DMS53 treated with DMSO at 0.1 percent for 48 hours (cell line): ENCODE results near the gene C3orf33.

Experiments used
- DNase-seq: peaks from one replicate; lab custom pipeline; 2025; ENCODE audit not compliant: unreplicated experiment; lab: John Stamatoyannopoulos, UW

The C3orf33 gene

DNA sequence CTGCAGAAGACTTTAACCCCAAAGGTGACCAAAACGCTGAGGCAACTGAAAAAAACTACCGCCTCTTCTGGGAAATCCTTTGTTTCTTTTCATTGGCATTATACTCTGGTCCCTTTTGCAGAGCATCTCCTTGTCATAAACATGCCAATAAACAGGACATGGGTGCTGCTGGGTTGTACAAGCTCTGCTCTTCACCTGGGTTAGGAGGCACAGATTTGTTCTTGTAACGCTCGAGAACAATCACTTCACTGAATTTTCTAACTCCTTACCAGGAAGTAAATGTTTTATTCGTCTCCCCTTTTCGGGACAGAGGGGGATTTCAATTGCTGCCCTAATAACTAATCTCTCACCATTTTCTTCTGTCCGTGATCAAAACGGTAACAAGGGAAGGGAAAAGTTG lies 62.5 kb downstream of the C3orf33 start:
- DNase-seq = no peak

DNA sequence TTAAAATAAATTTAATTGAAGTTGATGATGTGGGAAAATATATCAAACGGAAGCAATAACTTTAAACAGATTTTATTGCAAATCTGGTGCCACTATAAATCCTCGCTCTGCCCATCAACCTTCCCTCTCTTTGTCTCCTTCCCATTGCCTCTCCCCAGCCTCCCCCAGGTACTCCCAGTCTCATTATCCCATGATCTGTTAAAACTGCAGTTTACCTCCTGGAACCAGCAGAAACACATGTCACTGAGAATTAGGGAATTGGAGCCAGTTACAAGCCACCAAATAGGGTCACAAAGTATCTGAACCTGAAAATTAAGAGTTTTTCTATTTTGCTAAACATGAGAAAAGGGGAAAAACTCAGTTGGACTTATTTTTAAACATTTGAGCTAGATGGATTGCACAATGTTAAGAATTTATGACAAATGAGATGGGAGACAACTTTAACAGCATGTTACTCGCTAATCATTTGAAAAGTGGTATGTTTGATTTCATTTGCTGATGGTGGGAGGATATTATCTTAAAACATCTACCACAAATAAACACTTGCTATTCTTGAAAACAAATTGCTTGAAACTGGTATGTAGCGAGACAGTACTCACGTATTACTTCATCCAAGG lies 63.6 kb downstream of the C3orf33 start:
- no peak for DNase-seq

DNA sequence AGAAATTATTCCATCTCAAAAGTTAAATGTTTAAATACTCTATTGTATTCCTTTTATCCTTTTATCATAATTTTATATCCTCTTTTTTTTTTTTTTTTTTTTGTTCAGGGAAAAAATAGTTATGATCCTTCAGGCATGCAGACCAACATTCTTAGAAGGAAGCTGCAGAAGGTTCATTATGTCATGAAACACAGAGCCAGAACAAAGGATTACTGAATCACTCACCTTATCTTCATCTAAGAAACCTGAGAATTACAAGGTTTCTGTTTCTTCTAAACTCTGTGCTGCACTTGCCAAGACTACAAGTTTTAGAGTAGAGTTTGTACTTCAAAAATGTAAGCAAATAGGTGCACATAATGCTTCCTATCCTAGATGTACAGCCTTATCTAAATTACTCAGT lies 64.5 kb downstream of the C3orf33 start:
- no peak for DNase-seq

DNA sequence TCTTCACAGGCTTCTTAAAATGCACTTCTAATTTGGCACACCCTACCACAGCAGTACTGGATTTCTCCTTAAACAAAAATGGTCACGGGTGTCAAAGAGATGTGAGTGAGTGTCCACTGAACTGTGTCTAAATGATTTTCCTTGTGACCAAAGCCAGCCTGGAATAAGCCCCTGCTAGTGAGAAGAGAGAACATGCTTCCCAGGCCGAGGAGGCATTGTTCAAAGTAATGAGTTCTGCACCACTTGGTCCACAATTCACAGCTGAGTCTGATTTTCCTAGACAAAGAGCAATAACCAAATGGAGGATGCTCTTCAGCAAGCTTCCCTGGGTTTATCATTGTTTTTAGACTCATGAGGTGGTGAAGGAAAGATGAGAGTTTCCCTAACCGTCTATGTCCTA lies 65.0 kb downstream of the C3orf33 start:
- no peak for DNase-seq

DNA sequence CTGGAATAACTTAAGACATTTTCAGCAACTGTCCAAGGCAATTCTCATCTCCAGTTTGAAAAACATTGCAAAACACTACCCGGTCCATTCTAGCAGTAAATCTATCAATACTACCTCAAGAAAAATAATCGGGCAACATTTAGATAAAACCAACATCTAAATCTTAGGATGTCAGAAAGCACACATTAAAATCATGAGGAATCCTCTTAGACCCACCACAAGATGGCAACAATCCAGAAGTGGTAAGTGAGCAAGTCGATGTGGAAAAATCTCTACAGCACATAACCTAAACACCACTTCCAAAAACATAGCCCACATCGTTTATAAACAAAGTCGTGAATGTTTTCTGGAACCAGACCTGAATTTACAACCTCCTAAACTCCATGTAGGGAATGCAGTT lies 66.9 kb downstream of the C3orf33 start:
- no peak for DNase-seq

DNA sequence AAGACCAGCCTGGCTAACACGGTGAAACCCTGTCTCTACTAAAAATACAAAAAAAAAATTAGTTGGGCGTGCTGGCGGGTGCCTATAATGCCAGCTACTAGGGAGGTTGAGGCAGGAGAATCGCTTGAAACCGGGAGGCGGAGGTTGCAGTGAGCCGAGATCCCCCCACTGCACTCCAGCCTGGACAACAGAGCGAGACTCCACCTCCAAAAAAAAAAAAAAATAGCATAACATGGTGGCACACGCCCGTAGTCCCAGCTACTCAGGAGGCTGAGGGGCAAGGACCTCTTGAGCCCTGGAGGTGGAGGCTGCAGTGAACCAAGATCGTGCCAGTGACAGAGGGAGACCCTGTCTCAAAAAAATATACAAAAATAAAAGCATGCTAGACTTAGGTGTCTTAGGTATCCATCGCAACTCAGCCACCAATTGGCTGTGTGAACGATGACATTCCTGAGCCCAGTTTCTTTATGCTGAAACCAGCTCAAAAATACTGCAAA lies 67.5 kb downstream of the C3orf33 start:
- no peak for DNase-seq

DNA sequence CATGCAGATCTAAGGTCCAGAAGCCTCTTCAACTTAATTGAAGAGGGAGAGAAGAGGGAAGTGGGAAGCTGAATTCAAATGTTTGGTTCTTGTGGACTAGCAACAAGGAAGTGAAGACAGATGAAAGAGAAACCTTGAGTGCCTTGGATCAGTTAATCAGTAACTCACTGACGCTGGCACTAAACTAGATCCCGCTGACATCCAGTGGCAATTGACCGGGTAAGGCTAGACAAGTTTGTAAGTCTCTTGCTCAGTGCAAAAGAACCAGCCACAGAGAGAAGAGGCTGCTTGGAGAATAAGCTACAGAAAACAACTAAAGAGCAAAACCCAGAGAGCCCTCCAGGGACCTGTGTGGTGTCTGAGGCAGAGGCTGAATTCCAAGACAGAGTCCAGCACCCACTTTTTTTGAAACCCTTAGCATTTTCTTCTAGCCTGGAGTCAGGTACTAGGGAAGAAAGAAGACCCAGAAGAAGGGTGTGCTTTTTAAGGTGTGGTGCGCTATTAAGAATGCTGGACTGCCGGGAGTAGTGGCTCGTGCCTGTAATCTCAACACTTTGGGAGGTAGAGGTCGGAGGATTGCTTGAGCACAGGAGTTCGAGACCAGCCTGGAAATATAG lies 68.1 kb downstream of the C3orf33 start:
- peak; percentile 84 for DNase-seq

DNA sequence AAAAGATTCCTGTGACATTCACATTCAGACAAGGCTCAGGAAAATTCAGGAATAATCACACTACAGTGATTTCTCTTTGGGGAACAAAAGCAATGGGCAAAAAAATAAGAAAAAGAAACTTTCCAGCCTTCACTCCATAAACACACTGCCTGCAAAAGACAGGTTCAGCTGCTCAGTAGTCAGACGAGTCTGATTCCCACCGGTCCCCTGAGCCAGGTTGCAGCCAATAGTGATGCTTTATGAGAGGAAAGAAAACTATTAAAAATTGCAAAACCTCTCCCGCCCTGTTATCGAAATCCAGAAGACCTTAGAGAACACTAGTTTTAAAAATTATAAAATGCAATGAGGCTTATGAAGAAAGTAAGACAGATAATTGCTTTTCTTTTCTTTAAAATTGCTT lies 69.7 kb downstream of the C3orf33 start:
- DNase-seq = no peak

DNA sequence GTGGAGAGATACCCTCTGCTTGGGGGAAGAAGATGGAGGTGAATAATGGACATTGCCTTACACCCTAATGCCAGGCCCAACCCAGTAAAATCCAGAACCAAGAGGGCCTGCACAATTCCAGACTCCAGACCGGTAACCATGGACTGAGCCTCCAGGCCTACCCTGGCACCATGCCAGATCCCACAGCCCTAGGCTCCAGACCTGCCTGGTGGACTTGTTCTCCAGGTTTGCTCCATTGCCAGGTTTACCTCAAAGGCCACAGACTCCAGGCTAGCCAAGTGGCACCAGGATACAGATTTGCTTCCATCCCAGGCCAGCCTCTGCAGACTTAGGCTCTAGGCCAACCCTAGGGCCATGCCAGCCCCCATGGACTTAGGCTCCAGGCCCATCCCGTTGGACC lies 75.2 kb downstream of the C3orf33 start:
- no peak for DNase-seq

DNA sequence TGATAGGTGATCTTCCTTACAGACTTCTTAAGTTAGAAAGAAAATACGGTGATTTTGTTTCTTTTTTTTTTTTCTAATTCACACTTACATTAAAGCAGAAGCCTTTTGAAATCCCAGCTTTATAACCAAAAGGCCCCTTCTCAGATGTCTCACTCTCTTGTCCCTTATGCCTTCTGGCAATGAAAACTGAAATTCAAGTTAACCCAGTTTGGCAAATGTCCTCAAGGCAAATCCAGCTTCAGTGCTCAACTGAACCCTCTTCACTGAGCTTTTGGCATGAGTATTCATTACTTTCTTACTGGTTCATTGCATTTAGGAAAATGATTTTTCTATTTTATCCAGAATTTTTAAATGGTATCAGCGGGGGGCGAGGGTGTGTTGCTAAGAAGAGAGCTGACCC lies 78.2 kb downstream of the C3orf33 start:
- no peak for DNase-seq

DNA sequence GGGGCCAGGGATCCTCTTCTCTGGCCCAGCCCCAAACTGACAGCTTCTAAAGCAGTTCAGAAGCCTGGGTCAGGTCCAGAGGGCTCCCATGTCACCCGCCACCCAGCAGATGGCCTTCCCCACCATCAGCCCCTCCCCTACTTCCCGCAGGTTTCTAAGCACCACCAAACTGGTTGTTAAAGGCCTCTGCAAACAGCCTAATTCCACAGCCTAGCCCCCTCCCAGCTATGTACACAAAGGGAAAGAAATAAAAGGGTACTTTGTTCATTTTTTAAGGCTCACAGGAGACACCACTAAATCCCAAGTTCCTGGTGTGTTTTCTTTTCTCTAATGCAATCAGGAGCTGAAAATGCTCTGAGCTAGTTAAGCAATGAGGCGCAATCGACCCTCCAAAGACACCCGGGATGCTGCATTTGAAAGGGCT lies 91.8 kb downstream of the C3orf33 start:
- DNase-seq = no peak
